HCT116 (cell line): ENCODE data around the gene SCAI. TPM values are rescaled to one million over a fixed set of nuclear protein-coding genes. Genes with fewer than 3 reads are reported as not detected.

Experiments
- ATAC-seq: fragments of 200-7000 bp; cut with Tn5 transposase; 2 replicates; pipeline ENCODE4 v1.9.1; 2020; ENCODE audit warnings: mild to moderate bottlenecking, moderate library complexity
- BruUV-seq: library from RNA; stranded (reverse); fragments of 400-500 nt; replicated peaks from 2 replicates; lab custom pipeline; 2021; lab: Mats Ljungman, UMichigan
- CTCF ChIA-PET: fragments of 300-600 bp; sonication (Branson Sonifier 250); formaldehyde crosslinking; loops from one replicate; lab custom pipeline; 2021; ENCODE audit warnings: antibody characterized with exemption; lab: Charles Lee
- POLR2A ChIA-PET: fragments of 300-600, 350-600 bp; sonication (Branson Sonifier 250); formaldehyde crosslinking; loops from one replicate; lab custom pipeline; 2021; ENCODE audit warnings: antibody characterized with exemption; lab: Charles Lee
- RAD21 ChIA-PET, 2 experiments: fragments of 300-600 bp; sonication (Branson Sonifier 250); formaldehyde crosslinking; loops; one replicate each; lab custom pipeline; 2023; ENCODE audit warnings: low total read pairs in 2 of 2; ENCODE audit not compliant: uncharacterized antibody in 2 of 2, unreplicated experiment in 2 of 2, low non-redundant PET in 1 of 2; lab: Charles Lee
- DNase-seq: peaks from one replicate; pipeline ENCODE4 v3.0.0-alpha.2; 2010; ENCODE audit warnings: low read depth, low spot score
- H2AFZ ChIP-seq: fragments of 200-600 bp; shearing (Covaris generic), sonication (generic); 2 replicates; pipeline ENCODE4 v1.6.1; 2017; ENCODE audit warnings: low read depth, mixed run types, mixed read lengths, antibody characterized with exemption, low read length; ENCODE audit not compliant: poor library complexity, severe bottlenecking
- H3K27ac ChIP-seq: 2 replicates; pipeline ENCODE4 v1.5.1; 2012; ENCODE audit warnings: low read depth, low read length
- H3K27me3 ChIP-seq: fragments of 200-600 bp; sonication (generic); 2 replicates; pipeline ENCODE4 v1.6.1; 2016; ENCODE audit warnings: mixed run types, low read length, mixed read lengths; ENCODE audit not compliant: insufficient read depth
- H3K36me3 ChIP-seq, 2 experiments: fragments of 200-500 bp in 1 of 2; fragments of 200-600 bp in 1 of 2; sonication (Bioruptor generic) in 1 of 2; sonication (generic) in 1 of 2; 2 replicates each; pipeline versions ENCODE4 v1.5.1 to v1.6.1; 2014 to 2016; ENCODE audit warnings: low read length in 2 of 2, inconsistent platforms in 1 of 2, mixed read lengths in 1 of 2, mixed run types in 1 of 2; ENCODE audit not compliant: insufficient read depth in 2 of 2, control insufficient read depth in 1 of 2
- H3K4me1 ChIP-seq, 2 experiments: fragments of 200-600 bp in 1 of 2; sonication (generic) in 1 of 2; 2 replicates each; pipeline versions ENCODE4 v1.5.1 to v1.6.1; 2012 to 2017; ENCODE audit warnings: low read length in 2 of 2, inconsistent platforms in 1 of 2, mild to moderate bottlenecking in 1 of 2, mixed read lengths in 1 of 2, mixed run types in 1 of 2, moderate library complexity in 1 of 2; ENCODE audit not compliant: insufficient read depth in 2 of 2, control insufficient read depth in 1 of 2
- H3K4me2 ChIP-seq: fragments of 200-600 bp; sonication (generic); 2 replicates; pipeline ENCODE4 v1.6.1; 2017; ENCODE audit warnings: mixed run types, low read length, mixed read lengths
- H3K4me3 ChIP-seq, 2 experiments: fragments of 200-600 bp in 1 of 2; sonication (generic) in 1 of 2; replicated peaks in 1 of 2; 2 replicates each; pipeline ENCODE4 v1.5.1; 2011 to 2016; ENCODE audit warnings: low read length in 2 of 2, control low read depth in 1 of 2, low read depth in 1 of 2, mild to moderate bottlenecking in 1 of 2, mixed read lengths in 1 of 2, mixed run types in 1 of 2
- H3K79me2 ChIP-seq: fragments of 200-600 bp; sonication (generic); 2 replicates; pipeline ENCODE4 v1.6.1; 2017; ENCODE audit warnings: mild to moderate bottlenecking, mixed run types, low read length, moderate library complexity, mixed read lengths; ENCODE audit not compliant: insufficient read depth
- H3K9ac ChIP-seq: fragments of 200-600 bp; sonication (generic); 2 replicates; pipeline ENCODE4 v1.6.1; 2016; ENCODE audit warnings: low read length, mixed read lengths
- H3K9me2 ChIP-seq: fragments of 200-600 bp; sonication (generic), shearing (Covaris generic); 2 replicates; pipeline ENCODE4 v1.6.1; 2017; ENCODE audit warnings: mixed run types, mild to moderate bottlenecking, moderate library complexity; ENCODE audit not compliant: insufficient read depth
- H3K9me3 ChIP-seq, 2 experiments: fragments of 200-500 bp in 1 of 2; fragments of 200-600 bp in 1 of 2; sonication (Bioruptor generic) in 1 of 2; sonication (generic) in 1 of 2; 2 replicates each; pipeline ENCODE4 v1.6.1; 2014 to 2017; ENCODE audit warnings: low read length in 2 of 2, mixed read lengths in 2 of 2, inconsistent platforms in 1 of 2, low read depth in 1 of 2, mild to moderate bottlenecking in 1 of 2, mixed run types in 1 of 2, moderate library complexity in 1 of 2; ENCODE audit not compliant: control insufficient read depth in 1 of 2, insufficient read depth in 1 of 2
- H4K20me1 ChIP-seq: fragments of 200-600 bp; sonication (generic), shearing (Covaris generic); 2 replicates; pipeline ENCODE4 v1.6.1; 2017; ENCODE audit warnings: mixed run types, mild to moderate bottlenecking, moderate library complexity; ENCODE audit not compliant: insufficient read depth
- CBX3 ChIP-seq: IDR thresholded peaks from 2 replicates; pipeline ENCODE4 v1.6.1; 2012; ENCODE audit warnings: low read depth
- EGR1 ChIP-seq: IDR thresholded peaks from 2 replicates; pipeline ENCODE4 v1.6.1; 2012; ENCODE audit warnings: low read depth
- EZH2phosphoT487 ChIP-seq: fragments of 200-600 bp; IDR thresholded peaks from 2 replicates; pipeline ENCODE4 v1.6.1; 2018; ENCODE audit warnings: antibody characterized with exemption, borderline replicate concordance
- FOSL1 ChIP-seq: IDR thresholded peaks from 2 replicates; pipeline ENCODE4 v1.6.1; 2012; ENCODE audit warnings: low read depth
- JUND ChIP-seq: IDR thresholded peaks from 2 replicates; pipeline ENCODE4 v1.6.1; 2012
- POLR2A ChIP-seq: IDR thresholded peaks from 2 replicates; pipeline ENCODE4 v1.7.0; 2011; ENCODE audit warnings: borderline replicate concordance; ENCODE audit not compliant: insufficient read depth, insufficient read length; ENCODE audit errors: extremely low read depth
- POLR2AphosphoS5 ChIP-seq: IDR thresholded peaks from 2 replicates; pipeline ENCODE4 v1.6.1; 2011; ENCODE audit warnings: mild to moderate bottlenecking, low read depth, low read length, moderate library complexity
- REST ChIP-seq: IDR thresholded peaks from 2 replicates; pipeline ENCODE4 v1.6.1; 2012; ENCODE audit warnings: low read depth
- SIN3A ChIP-seq: IDR thresholded peaks from 2 replicates; pipeline ENCODE4 v1.6.1; 2012; ENCODE audit warnings: low read depth
- SP1 ChIP-seq: IDR thresholded peaks from 2 replicates; pipeline ENCODE4 v1.6.1; 2012; ENCODE audit warnings: low read depth
- SRF ChIP-seq: IDR thresholded peaks from 2 replicates; pipeline ENCODE4 v1.6.1; 2012; ENCODE audit warnings: low read depth
- TCF7L2 ChIP-seq: IDR thresholded peaks from 2 replicates; pipeline ENCODE4 v1.7.0; 2011; ENCODE audit warnings: borderline replicate concordance, inconsistent platforms; ENCODE audit not compliant: insufficient read depth, insufficient read length; ENCODE audit errors: extremely low read depth
- YY1 ChIP-seq: IDR thresholded peaks from 2 replicates; pipeline ENCODE4 v1.6.1; 2011; ENCODE audit warnings: low read length, low read depth, moderate library complexity, mild to moderate bottlenecking; ENCODE audit not compliant: insufficient replicate concordance; ENCODE audit errors: extremely low read depth
- ZFX ChIP-seq: fragments of 450-650 bp; IDR thresholded peaks from 2 replicates; pipeline ENCODE4 v1.6.1; 2017
- ZNF274 ChIP-seq: fragments of 200-500 bp; sonication (Bioruptor generic); IDR thresholded peaks from 2 replicates; pipeline ENCODE4 v1.6.1; 2014; ENCODE audit warnings: mild to moderate bottlenecking, low read depth, low read length, inconsistent platforms
- intact Hi-C: fragments of 100-400 bp; cut with micrococcal nuclease; formaldehyde crosslinking; loops from 2 replicates; pipeline ENCODE4 v1.10.0; 2022
- total RNA-seq: library from RNA; stranded (reverse); gene quantifications from one replicate; pipeline ENCODE4 v1.2.1, GENCODE V29; 2021; ENCODE audit not compliant: unreplicated experiment
- TF ChIP-seq, protein P1 (sequence below): IDR thresholded peaks from 2 replicates; pipeline ENCODE4 v1.6.1; 2011; ENCODE audit warnings: mild to moderate bottlenecking, low read length, moderate library complexity; ENCODE audit not compliant: insufficient replicate concordance; ENCODE audit errors: extremely low read depth
- TF ChIP-seq, protein P2 (sequence below): IDR thresholded peaks from 2 replicates; pipeline ENCODE4 v1.6.1; 2012
- TF ChIP-seq, protein P3 (sequence below), 3 experiments: fragments of 200-600 bp in 1 of 3; sonication (generic) in 1 of 3; IDR thresholded peaks in 2 of 3; conservative IDR thresholded peaks in 1 of 3; 2 replicates each; pipeline ENCODE4 v1.5.1; 2012 to 2017; ENCODE audit warnings: low read depth in 2 of 3, low read length in 2 of 3, antibody characterized with exemption in 1 of 3, borderline replicate concordance in 1 of 3, control low read depth in 1 of 3, mild to moderate bottlenecking in 1 of 3, mixed read lengths in 1 of 3, mixed run types in 1 of 3, moderate library complexity in 1 of 3; ENCODE audit not compliant: insufficient read depth in 1 of 3

SCAI gene
- total RNA-seq, 1 experiment from 2014 or later, result 14.0 TPM

- no peaks in the 10 kb centered on the region for H3K27me3 ChIP-seq
- no peaks in the 10 kb centered on the region for H3K9me2 ChIP-seq
- ATAC-seq (no peak), DNase-seq (no peak)
- H3K9me3 ChIP-seq, result no peaks in the 10 kb centered on the region
- H3K79me2 ChIP-seq, result peaks cover 12% of the 10 kb centered on the region
- H3K36me3 ChIP-seq, result peaks cover 2 to 5% of the 10 kb centered on the region in 2 experiments; a peak in 1 of 4 replicates
- no peak overlapping the region for H3K4me2 ChIP-seq
- intact Hi-C loops, result loop anchor here (5.0 kb wide), 2 partner anchors 284 to 369 kb away; partner anchors contain the start of gene NR6A1
- H4K20me1 ChIP-seq, result no peaks in the 10 kb centered on the region; the same call in 1 of the 2 replicates
- no TSS peak for BruUV-seq
- no peak overlapping the region for H2AFZ ChIP-seq
- no peak overlapping the region for H3K4me3 ChIP-seq
- no peak overlapping the region for H3K9ac ChIP-seq
- no peak overlapping the region for H3K27ac ChIP-seq
- ChIA-PET RAD21 (no interaction called here), POLR2A (no interaction called here), CTCF (no interaction called here)
- H3K4me1 ChIP-seq, result peaks cover 7 to 12% of the 10 kb centered on the region in 2 experiments; a peak in 3 of 4 replicates
- TF ChIP-seq CBX3, result no peak
- TF ChIP-seq JUND, result no peak
- TF ChIP-seq, protein P1, sequence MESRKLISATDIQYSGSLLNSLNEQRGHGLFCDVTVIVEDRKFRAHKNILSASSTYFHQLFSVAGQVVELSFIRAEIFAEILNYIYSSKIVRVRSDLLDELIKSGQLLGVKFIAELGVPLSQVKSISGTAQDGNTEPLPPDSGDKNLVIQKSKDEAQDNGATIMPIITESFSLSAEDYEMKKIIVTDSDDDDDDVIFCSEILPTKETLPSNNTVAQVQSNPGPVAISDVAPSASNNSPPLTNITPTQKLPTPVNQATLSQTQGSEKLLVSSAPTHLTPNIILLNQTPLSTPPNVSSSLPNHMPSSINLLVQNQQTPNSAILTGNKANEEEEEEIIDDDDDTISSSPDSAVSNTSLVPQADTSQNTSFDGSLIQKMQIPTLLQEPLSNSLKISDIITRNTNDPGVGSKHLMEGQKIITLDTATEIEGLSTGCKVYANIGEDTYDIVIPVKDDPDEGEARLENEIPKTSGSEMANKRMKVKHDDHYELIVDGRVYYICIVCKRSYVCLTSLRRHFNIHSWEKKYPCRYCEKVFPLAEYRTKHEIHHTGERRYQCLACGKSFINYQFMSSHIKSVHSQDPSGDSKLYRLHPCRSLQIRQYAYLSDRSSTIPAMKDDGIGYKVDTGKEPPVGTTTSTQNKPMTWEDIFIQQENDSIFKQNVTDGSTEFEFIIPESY, result no peak
- TF ChIP-seq REST, result no peak
- TF ChIP-seq ZNF274, result no peak
- TF ChIP-seq, protein P2, sequence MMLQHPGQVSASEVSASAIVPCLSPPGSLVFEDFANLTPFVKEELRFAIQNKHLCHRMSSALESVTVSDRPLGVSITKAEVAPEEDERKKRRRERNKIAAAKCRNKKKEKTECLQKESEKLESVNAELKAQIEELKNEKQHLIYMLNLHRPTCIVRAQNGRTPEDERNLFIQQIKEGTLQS, result no peak
- TF ChIP-seq SIN3A, result no peak
- TF ChIP-seq, protein P3, sequence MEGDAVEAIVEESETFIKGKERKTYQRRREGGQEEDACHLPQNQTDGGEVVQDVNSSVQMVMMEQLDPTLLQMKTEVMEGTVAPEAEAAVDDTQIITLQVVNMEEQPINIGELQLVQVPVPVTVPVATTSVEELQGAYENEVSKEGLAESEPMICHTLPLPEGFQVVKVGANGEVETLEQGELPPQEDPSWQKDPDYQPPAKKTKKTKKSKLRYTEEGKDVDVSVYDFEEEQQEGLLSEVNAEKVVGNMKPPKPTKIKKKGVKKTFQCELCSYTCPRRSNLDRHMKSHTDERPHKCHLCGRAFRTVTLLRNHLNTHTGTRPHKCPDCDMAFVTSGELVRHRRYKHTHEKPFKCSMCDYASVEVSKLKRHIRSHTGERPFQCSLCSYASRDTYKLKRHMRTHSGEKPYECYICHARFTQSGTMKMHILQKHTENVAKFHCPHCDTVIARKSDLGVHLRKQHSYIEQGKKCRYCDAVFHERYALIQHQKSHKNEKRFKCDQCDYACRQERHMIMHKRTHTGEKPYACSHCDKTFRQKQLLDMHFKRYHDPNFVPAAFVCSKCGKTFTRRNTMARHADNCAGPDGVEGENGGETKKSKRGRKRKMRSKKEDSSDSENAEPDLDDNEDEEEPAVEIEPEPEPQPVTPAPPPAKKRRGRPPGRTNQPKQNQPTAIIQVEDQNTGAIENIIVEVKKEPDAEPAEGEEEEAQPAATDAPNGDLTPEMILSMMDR (IDR thresholded peaks at IDR 0.05 in 2 of 3, conservative IDR thresholded peaks at IDR 0.05 in 1 of 3; ENCODE audit: borderline replicate concordance in 1 of 3, insufficient read depth in 1 of 3, low read depth in 2 of 3, low read length in 2 of 3), result no peak
- TF ChIP-seq TCF7L2, result no peak
- TF ChIP-seq SP1, result no peak
- TF ChIP-seq POLR2AphosphoS5, result no peak
- TF ChIP-seq ZFX, result no peak
- TF ChIP-seq EGR1, result no peak
- no peak for TF ChIP-seq POLR2A
- no peak for TF ChIP-seq EZH2phosphoT487
- TF ChIP-seq FOSL1, result no peak
- no peak for TF ChIP-seq YY1
- TF ChIP-seq SRF, result no peak
These were observed 2.1 kb downstream of the SCAI start for GRCh38 chr9:125141251-125141650.
